ENCODE data around the gene XPNPEP2. TPM values are rescaled to one million over a fixed set of nuclear protein-coding genes. Genes with fewer than 3 reads are reported as not detected.
A peak's percentile ranks its signal among the peaks of the same experiment; 100 is the strongest.

Gene XPNPEP2
- polyA plus RNA-seq, 1 of the 3 experiments (the other 2 are of a cell fraction) = 0.21 TPM

DNA sequence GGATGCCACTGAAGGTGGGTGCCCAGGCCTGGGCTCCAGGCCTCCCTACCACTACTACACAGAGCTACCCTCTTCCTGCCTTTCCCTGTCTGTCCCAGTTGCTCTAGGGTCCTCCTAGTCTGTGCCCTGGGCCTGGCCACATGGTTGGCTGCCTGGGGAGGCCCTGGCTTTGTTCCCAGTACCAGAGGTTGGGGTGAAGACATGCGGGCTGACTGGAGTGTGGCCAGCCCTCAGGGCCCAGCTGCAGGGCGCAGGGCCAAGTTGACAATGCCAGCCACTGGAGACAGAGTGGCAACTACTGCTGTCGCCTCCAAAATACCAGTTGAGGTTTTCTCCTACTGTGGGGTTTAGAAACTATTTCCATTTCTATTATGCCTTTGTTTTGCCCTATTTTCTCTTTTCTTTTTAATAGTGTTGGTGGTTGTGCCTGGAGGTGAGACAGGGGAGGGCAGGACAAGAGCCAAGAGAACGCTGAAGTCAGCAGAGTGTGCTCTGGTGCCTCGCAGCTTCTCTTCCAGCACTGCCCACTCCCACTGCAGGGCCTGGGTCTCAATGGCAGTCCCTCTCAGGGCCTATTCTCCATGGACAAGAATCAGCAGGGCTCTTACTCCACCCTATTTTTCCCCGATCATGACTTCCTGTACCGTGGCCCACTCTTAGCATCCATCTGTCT lies 32.2 kb upstream of the XPNPEP2 start:
- peak; percentile 42 for DNase-seq
- no peak overlapping the region for H3K4me2 ChIP-seq
- no peaks in the 10 kb centered on the region for H3K9me2 ChIP-seq
- H3F3A ChIP-seq (replicated peaks; ENCODE audit: insufficient read depth) = no peaks in the 10 kb centered on the region
- peaks cover 0 to 3% of the 10 kb centered on the region in 2 experiments for H3K36me3 ChIP-seq (replicated peaks in 1 of 2; ENCODE audit: control insufficient read depth in 1 of 2, insufficient read depth in 2 of 2, low read length in 1 of 2)
- POLR2A ChIA-PET = no interaction called here
- no peak overlapping the region for H2AFZ ChIP-seq (ENCODE audit: low read depth)
- no peak overlapping the region for H3K9ac ChIP-seq
- H3K27ac ChIP-seq (ENCODE audit: low read depth in 2 of 2, low read length in 1 of 2) = no peak overlapping the region
- H3K4me3 ChIP-seq (ENCODE audit: low read depth in 2 of 2, low read length in 1 of 2) = no peak overlapping the region
- H3K79me2 ChIP-seq (ENCODE audit: insufficient read depth) = no peaks in the 10 kb centered on the region
- peaks cover 0 to 6% of the 10 kb centered on the region in 2 experiments; a peak in 1 of 4 replicates for H3K4me1 ChIP-seq (ENCODE audit: control insufficient read depth in 1 of 2, insufficient read depth in 2 of 2, low read depth in 1 of 2, low read length in 1 of 2)
- H3K9me3 ChIP-seq = peaks cover 6% of the 10 kb centered on the region; the same call in 1 of the 2 replicates
- no peaks in the 10 kb centered on the region for H4K20me1 ChIP-seq (ENCODE audit: insufficient read depth)
- CTCF ChIA-PET = interaction anchor here (1.4 to 2.0 kb wide), 2 partner anchors 19 to 20 kb away, joined by 8 to 11 read pairs; no protein-coding TSS in a partner anchor
- TF ChIP-seq SIN3A (IDR thresholded peaks at IDR 0.05; ENCODE audit: borderline replicate concordance, low read depth, low read length) (no peak), TEAD4 (IDR thresholded peaks at IDR 0.05; ENCODE audit: borderline replicate concordance, insufficient read depth) (no peak), ELF1 (IDR thresholded peaks at IDR 0.05) (no peak)
- WGBS (ENCODE audit: low lambda C conversion rate) = 38% methylated on average over 5 of the region's 7 CpGs
- no peaks in the 10 kb centered on the region; the same call in 1 of the 2 replicates for H3K27me3 ChIP-seq (ENCODE audit: insufficient read depth)

DNA sequence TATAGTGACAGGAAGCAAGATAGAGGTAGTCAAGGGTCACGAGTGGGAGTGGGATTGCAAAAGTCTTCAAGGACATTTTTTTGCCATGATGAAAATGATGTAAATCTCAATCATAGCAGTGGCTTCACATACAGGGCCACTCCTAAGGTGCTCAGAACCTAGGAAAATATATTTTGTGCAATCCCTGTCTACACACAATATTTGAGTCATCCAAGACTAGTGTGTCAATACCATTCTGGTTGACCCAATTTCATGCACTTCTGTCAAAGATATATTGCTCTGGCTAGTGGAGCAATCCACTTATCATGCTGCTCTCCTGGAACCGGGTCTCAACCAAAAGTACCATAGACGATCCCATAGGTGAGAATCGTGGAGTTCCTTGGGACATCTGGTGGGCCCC lies 24.2 kb upstream of the XPNPEP2 start:
- H3K27ac ChIP-seq (ENCODE audit: low read depth in 2 of 2, low read length in 1 of 2) = no peak overlapping the region
- 44% methylated on average over 4 of the region's 4 CpGs for WGBS (ENCODE audit: low lambda C conversion rate)
- H3K4me1 ChIP-seq (ENCODE audit: control insufficient read depth in 1 of 2, insufficient read depth in 2 of 2, low read depth in 1 of 2, low read length in 1 of 2) = no peaks in the 10 kb centered on the region
- TF ChIP-seq EZH2phosphoT487 (IDR thresholded peaks at IDR 0.05; ENCODE audit: borderline replicate concordance, low read depth) = no peak
- no peak for TF ChIP-seq MXI1 (IDR thresholded peaks at IDR 0.05; ENCODE audit: low read depth, low read length)
- no peak for TF ChIP-seq FOXJ3 (CRISPR knock-in tag; IDR thresholded peaks at IDR 0.05)
- no peak for TF ChIP-seq FOSL2 (IDR thresholded peaks at IDR 0.05; ENCODE audit: borderline replicate concordance, low read depth)
- no peak for TF ChIP-seq RFX5 (IDR thresholded peaks at IDR 0.05; ENCODE audit: low read length)
- TF ChIP-seq SMC3 (IDR thresholded peaks at IDR 0.05; ENCODE audit: low read depth, low read length) = no peak
- no peak for TF ChIP-seq NRF1 (IDR thresholded peaks at IDR 0.05; ENCODE audit: low read depth, low read length)
- no peak for TF ChIP-seq RXRA (IDR thresholded peaks at IDR 0.05; ENCODE audit: borderline replicate concordance, low read depth)
- no peak for TF ChIP-seq TCF12 (IDR thresholded peaks at IDR 0.05)
- TF ChIP-seq YY1 (IDR thresholded peaks at IDR 0.05; ENCODE audit: low read depth) = no peak
- TF ChIP-seq EP300 (IDR thresholded peaks at IDR 0.05; ENCODE audit: borderline replicate concordance in 1 of 2, low read depth in 1 of 2, low read length in 1 of 2) = no peak
- TF ChIP-seq, protein P1, sequence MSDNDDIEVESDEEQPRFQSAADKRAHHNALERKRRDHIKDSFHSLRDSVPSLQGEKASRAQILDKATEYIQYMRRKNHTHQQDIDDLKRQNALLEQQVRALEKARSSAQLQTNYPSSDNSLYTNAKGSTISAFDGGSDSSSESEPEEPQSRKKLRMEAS (IDR thresholded peaks at IDR 0.05; ENCODE audit: low read depth) = no peak
- TF ChIP-seq TAF1 (IDR thresholded peaks at IDR 0.05; ENCODE audit: borderline replicate concordance, low read depth, low read length) = no peak
- TF ChIP-seq SIN3A (IDR thresholded peaks at IDR 0.05; ENCODE audit: borderline replicate concordance, low read depth, low read length) = no peak
- TF ChIP-seq, protein P2, sequence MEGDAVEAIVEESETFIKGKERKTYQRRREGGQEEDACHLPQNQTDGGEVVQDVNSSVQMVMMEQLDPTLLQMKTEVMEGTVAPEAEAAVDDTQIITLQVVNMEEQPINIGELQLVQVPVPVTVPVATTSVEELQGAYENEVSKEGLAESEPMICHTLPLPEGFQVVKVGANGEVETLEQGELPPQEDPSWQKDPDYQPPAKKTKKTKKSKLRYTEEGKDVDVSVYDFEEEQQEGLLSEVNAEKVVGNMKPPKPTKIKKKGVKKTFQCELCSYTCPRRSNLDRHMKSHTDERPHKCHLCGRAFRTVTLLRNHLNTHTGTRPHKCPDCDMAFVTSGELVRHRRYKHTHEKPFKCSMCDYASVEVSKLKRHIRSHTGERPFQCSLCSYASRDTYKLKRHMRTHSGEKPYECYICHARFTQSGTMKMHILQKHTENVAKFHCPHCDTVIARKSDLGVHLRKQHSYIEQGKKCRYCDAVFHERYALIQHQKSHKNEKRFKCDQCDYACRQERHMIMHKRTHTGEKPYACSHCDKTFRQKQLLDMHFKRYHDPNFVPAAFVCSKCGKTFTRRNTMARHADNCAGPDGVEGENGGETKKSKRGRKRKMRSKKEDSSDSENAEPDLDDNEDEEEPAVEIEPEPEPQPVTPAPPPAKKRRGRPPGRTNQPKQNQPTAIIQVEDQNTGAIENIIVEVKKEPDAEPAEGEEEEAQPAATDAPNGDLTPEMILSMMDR (IDR thresholded peaks at IDR 0.05) = no peak
- no peak overlapping the region for H3K4me2 ChIP-seq
- no peaks in the 10 kb centered on the region for H3F3A ChIP-seq (replicated peaks; ENCODE audit: insufficient read depth)
- ChIA-PET POLR2A (no interaction called here), CTCF (interaction anchor here (3.4 kb wide), 1 partner anchor 11 kb away, joined by 17 read pairs; no protein-coding TSS in a partner anchor)
- no peak overlapping the region for H3K4me3 ChIP-seq (ENCODE audit: low read depth in 2 of 2, low read length in 1 of 2)
- no peaks in the 10 kb centered on the region for H4K20me1 ChIP-seq (ENCODE audit: insufficient read depth)
- no peak overlapping the region for H2AFZ ChIP-seq (ENCODE audit: low read depth)
- no peaks in the 10 kb centered on the region for H3K36me3 ChIP-seq (replicated peaks in 1 of 2; ENCODE audit: control insufficient read depth in 1 of 2, insufficient read depth in 2 of 2, low read length in 1 of 2)
- no peaks in the 10 kb centered on the region for H3K9me3 ChIP-seq
- H3K9me2 ChIP-seq = no peaks in the 10 kb centered on the region
- no peaks in the 10 kb centered on the region for H3K79me2 ChIP-seq (ENCODE audit: insufficient read depth)
- DNase-seq = no peak
- no peak overlapping the region for H3K9ac ChIP-seq
- H3K27me3 ChIP-seq (ENCODE audit: insufficient read depth) = no peaks in the 10 kb centered on the region; the same call in 1 of the 2 replicates

Measured in SK-N-SH (cell line).